HG02885 (cell line): ENCODE measurements around the gene PANX3.

Source experiments
- ATAC-seq: cut with Tn5 transposase; IDR thresholded peaks from one replicate; pipeline ENCODE4 v1.9.1; 2021; ENCODE audit warnings: mild to moderate bottlenecking; ENCODE audit not compliant: unreplicated experiment, poor library complexity

The PANX3 gene

DNA sequence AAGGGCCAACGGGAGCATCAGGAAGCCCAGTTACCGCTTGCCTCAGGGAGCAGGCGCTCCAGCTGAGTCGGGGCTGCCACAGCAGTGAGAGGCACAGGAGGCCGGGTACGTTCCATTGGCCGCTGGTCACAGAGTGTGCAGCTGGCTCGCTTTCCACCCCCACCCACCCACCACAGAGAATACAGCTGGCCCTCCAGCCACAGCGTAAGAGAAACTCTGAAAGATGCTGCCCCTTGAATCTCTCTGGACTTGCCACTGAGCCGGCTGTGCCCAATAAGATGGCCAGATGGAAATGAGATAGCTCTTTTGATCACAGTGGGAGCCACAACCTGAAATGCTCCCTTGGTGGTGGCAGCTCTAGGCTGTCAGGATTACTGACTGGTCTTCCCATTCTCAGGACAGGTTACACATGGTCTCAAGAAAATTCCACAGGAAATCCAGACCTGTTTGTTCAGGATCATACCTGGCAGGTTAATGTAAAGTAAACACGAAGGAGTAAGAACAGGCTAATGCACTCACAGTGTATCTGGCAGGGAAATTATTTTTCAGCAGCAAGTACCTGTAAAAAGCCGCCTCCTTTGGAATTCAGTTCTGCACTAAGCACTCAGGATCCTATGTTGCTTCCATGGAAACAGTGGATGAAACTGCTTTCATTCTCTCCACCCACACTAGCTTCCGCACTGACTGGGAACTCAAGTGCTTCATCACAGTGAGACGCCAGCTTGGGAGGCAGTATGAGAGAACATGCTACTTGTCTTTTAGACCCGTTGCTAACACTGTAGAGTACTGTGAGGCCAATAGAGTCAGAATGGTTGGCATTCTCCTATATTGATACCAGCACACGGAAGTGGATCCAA lies 45.8 kb downstream of the PANX3 start:
- no peak for ATAC-seq

DNA sequence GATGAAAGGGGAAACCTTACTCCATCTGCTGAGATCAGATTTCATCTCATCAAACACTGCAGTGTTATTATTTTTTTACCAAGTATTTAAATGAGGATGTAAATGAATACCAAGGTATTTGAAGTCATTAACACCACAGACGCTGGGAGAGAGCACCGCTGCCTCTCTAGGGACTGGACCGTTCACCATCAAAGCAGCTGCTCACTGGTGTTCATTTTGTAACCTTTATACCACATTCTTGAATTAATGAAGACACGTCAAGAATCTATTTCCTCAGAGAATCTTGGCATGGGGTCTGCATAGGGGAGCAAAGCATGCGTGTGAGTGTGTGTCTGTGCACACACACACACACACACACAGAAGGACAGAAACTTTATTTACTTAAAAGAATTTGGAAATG lies 46.7 kb downstream of the PANX3 start:
- no peak for ATAC-seq

DNA sequence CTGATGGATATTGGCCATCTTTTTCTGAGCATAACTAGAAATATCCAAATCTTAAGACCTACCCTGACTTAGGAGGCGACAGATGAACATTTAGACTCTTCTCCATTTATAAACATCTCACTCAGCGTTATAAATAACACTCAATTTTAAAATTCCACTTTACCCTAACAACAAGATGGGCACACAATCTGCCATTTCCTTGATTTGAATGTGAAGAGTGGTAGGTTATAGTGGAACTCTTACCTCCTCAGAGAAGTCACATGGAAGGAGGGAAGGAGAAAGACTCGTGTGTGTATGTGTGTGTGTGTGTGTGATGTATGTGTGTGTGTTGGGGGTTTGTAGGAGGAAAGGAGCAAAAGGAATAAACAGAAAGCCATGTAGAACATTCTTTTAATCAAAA lies 47.3 kb downstream of the PANX3 start:
- ATAC-seq: no peak

GRCh38 chr11:124658986-124659385 lies 47.8 kb downstream of the PANX3 start:
- ATAC-seq: no peak

DNA sequence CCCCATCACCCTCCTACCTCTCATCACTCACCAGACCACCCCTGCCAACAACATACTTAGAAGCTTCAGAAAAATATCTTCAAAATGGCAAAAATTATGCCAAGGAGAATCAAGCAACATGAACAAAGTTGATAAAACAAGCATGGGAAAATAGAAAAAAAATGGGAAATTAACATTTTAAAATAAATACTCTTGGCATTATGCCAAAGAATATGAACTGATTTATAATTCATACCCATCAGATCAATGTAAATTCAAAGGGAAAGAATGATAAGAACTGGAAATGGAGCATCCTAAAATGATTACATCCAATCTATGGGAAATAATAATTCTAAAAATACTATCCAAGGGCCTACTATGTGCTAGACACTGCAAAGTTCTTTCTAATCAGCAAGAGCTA lies 50.3 kb downstream of the PANX3 start:
- no peak for ATAC-seq

DNA sequence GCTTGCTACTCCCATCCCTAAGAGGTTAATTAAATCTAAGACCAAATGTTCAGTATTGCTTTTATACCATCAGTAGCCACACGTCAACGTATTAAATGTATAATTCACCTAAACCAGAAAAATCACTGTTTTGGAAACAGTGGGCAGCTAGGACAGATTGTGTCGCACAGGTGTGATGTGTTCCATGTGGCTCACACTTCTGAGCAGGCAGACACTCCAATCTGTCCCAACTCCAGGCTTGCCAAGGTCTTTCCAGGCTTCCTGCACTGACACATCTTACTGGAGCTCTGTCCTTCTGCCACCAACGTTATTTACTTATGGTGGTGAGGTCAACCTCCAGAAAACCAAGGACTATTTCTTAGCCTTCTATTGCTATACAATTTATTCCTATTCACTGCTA lies 50.9 kb downstream of the PANX3 start:
- ATAC-seq: no peak

DNA sequence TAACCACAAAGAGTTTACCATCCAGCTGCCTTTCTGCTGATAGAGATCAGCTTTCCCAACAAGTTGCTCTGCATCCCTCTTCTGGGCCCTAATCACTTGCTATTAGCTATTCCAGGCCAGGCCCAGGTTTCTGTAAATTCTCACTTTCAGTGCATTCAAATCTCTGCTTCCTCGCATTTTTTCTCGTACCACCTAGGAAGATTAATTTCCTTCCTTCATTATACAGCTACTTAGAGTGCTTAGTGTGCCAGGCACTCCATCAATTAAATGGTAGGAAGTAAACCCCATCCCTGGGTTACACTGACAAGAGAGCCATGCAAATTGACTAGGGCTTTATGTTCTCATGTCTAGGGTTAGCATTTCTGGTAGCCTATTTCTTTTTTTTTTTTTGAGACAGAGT lies 52.6 kb downstream of the PANX3 start:
- no peak for ATAC-seq

GRCh38 chr11:124667601-124668000 lies 56.4 kb downstream of the PANX3 start:
- ATAC-seq: no peak

GRCh38 chr11:124669193-124669592 lies 58.0 kb downstream of the PANX3 start:
- peak; percentile 35 for ATAC-seq
